Calu3 (cell line): ENCODE data around the gene LHX3. TPM values are rescaled to one million over a fixed set of nuclear protein-coding genes. Genes with fewer than 3 reads are reported as not detected.

ENCODE experiments used
- BruUV-seq: library from RNA; stranded (reverse); fragments of 400-500 nt; replicated peaks from 2 replicates; lab custom pipeline; 2021; lab: Mats Ljungman, UMichigan
- CTCF ChIA-PET: fragments of 300-600 bp; sonication (Branson Sonifier 250); formaldehyde crosslinking; loops from one replicate; lab custom pipeline; 2022; ENCODE audit warnings: antibody characterized with exemption; lab: Charles Lee
- DNase-seq: peaks from one replicate; pipeline ENCODE4 v3.0.0; 2022
- H3K27ac Mint-ChIP-seq: one replicate; pipeline ENCODE4 v1.8.0; 2022; ENCODE audit warnings: mixed read lengths; ENCODE audit not compliant: unreplicated experiment
- H3K27me3 Mint-ChIP-seq: one replicate; pipeline ENCODE4 v1.8.0; 2022; ENCODE audit warnings: mixed read lengths; ENCODE audit not compliant: unreplicated experiment
- H3K36me3 Mint-ChIP-seq: one replicate; pipeline ENCODE4 v1.8.0; 2022; ENCODE audit warnings: mild to moderate bottlenecking, moderate library complexity, mixed read lengths; ENCODE audit not compliant: insufficient read depth, unreplicated experiment
- H3K4me1 Mint-ChIP-seq: one replicate; pipeline ENCODE4 v1.8.0; 2022; ENCODE audit warnings: mild to moderate bottlenecking, low read depth, mixed read lengths; ENCODE audit not compliant: unreplicated experiment
- H3K4me3 Mint-ChIP-seq: one replicate; pipeline ENCODE4 v1.8.0; 2022; ENCODE audit warnings: mild to moderate bottlenecking, low read depth, moderate library complexity, mixed read lengths; ENCODE audit not compliant: unreplicated experiment
- H3K9me3 Mint-ChIP-seq: one replicate; pipeline ENCODE4 v1.8.0; 2022; ENCODE audit warnings: low read depth, mixed read lengths; ENCODE audit not compliant: unreplicated experiment
- intact Hi-C: fragments of 100-400 bp; cut with micrococcal nuclease; formaldehyde crosslinking; loops from one replicate; pipeline ENCODE4 v1.10.0; 2022; ENCODE audit not compliant: unreplicated experiment
- total RNA-seq: library from RNA; stranded (reverse); gene quantifications from 2 replicates; pipeline ENCODE4 v1.2.3, GENCODE V29; 2022
- TF ChIP-seq, protein P1 (sequence below): fragments of 200-600 bp; IDR thresholded peaks from one replicate; pipeline ENCODE4 v1.8.0; 2022; ENCODE audit warnings: antibody characterized with exemption; ENCODE audit not compliant: unreplicated experiment

The LHX3 gene
- total RNA-seq, 1 experiment from 2014 or later = not detected

DNA sequence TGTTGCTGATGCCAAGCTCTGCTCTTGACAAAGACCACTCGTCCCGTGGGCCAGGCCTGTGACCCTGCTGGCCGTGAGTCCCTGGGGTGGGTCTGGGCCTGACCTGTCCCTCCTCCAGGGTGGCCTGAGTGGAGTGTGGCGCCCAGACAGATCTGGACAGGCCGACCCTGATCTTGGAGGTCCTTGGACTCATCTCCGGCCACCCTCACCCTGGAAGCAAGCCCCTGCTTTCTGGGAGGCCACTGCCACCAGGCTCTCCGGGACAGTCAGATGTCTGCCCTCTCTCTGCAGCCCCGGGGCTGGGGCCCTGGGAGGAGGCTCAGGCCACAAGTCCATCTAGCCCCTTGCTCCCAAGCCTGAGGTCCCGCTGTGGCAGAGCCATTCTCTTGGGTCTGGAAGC, 55.1 kb downstream of the LHX3 start:
- Mint-ChIP-seq H3K27ac (no peak overlapping the region), H3K9me3 (no peaks in the 10 kb centered on the region), H3K36me3 (no peaks in the 10 kb centered on the region), H3K27me3 (peaks cover 25% of the 10 kb centered on the region), H3K4me3 (no peak overlapping the region), H3K4me1 (no peaks in the 10 kb centered on the region)
- DNase-seq = no peak
- no TSS peak for BruUV-seq
- CTCF ChIA-PET = interaction anchor here (0.6 kb wide), 1 partner anchor 53 kb away, joined by 5 read pairs; no protein-coding TSS in a partner anchor
- intact Hi-C loops = loop anchor here (10.0 kb wide), 1 partner anchor 135 kb away; no protein-coding TSS in a partner anchor
- TF ChIP-seq, protein P1, sequence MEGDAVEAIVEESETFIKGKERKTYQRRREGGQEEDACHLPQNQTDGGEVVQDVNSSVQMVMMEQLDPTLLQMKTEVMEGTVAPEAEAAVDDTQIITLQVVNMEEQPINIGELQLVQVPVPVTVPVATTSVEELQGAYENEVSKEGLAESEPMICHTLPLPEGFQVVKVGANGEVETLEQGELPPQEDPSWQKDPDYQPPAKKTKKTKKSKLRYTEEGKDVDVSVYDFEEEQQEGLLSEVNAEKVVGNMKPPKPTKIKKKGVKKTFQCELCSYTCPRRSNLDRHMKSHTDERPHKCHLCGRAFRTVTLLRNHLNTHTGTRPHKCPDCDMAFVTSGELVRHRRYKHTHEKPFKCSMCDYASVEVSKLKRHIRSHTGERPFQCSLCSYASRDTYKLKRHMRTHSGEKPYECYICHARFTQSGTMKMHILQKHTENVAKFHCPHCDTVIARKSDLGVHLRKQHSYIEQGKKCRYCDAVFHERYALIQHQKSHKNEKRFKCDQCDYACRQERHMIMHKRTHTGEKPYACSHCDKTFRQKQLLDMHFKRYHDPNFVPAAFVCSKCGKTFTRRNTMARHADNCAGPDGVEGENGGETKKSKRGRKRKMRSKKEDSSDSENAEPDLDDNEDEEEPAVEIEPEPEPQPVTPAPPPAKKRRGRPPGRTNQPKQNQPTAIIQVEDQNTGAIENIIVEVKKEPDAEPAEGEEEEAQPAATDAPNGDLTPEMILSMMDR = no peak

DNA sequence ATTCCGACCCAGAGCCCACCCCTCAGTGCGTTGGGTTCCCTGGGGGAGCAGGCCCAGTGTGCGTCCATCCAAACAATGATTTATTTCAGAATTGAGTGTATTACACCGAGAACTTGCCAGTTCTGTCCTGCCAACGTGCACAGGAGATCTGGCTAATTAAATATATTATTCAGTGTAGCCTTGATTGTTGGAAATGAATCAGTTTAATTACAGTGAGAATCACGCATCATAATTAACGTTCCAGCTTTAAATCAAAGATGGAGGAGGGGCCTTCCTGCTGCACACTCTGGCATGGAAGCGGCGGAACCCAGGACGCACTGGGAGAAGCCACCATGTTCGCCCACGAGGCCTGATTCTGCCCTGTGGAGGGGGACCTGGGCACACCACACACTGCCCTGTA, 55.6 kb downstream of the LHX3 start:
- TF ChIP-seq, protein P1 = no peak
- no peak for DNase-seq
- BruUV-seq = no TSS peak
- Mint-ChIP-seq H3K36me3 (no peaks in the 10 kb centered on the region), H3K27me3 (peaks cover 23% of the 10 kb centered on the region), H3K4me1 (no peaks in the 10 kb centered on the region), H3K9me3 (no peaks in the 10 kb centered on the region), H3K27ac (no peak overlapping the region), H3K4me3 (no peak overlapping the region)
- CTCF ChIA-PET = interaction anchor here (0.6 kb wide), 1 partner anchor 52 kb away, joined by 5 read pairs; no protein-coding TSS in a partner anchor
- intact Hi-C loops = loop anchor here (10.0 kb wide), 1 partner anchor 135 kb away; no protein-coding TSS in a partner anchor

DNA sequence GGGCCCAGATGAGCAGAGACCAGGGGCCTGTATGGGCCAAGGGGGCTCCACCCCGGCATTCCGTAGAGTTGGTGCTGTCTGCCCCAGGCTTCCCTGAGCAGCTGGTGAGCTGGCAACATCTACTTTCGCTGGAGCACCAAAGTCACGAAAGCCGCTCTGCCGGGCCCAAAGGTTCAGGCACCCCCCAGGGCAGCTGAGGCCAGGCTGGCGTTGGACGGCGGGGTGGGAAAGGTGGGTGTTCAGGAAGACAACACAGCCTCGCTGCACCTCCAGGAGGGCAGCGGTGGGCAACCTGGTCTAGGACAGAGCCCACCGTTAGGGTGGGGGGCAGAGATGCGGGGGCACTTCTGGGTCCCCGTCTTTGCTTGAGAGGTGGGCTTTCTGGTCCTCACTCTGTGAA, 56.2 kb downstream of the LHX3 start:
- Mint-ChIP-seq H3K9me3 (no peaks in the 10 kb centered on the region), H3K4me1 (no peaks in the 10 kb centered on the region), H3K27ac (no peak overlapping the region), H3K4me3 (no peak overlapping the region), H3K27me3 (peaks cover 22% of the 10 kb centered on the region), H3K36me3 (no peaks in the 10 kb centered on the region)
- no TSS peak for BruUV-seq
- intact Hi-C loops = loop anchor here (10.0 kb wide), 1 partner anchor 136 kb away; no protein-coding TSS in a partner anchor
- TF ChIP-seq, protein P1 = no peak
- CTCF ChIA-PET = no interaction called here
- no peak for DNase-seq

DNA sequence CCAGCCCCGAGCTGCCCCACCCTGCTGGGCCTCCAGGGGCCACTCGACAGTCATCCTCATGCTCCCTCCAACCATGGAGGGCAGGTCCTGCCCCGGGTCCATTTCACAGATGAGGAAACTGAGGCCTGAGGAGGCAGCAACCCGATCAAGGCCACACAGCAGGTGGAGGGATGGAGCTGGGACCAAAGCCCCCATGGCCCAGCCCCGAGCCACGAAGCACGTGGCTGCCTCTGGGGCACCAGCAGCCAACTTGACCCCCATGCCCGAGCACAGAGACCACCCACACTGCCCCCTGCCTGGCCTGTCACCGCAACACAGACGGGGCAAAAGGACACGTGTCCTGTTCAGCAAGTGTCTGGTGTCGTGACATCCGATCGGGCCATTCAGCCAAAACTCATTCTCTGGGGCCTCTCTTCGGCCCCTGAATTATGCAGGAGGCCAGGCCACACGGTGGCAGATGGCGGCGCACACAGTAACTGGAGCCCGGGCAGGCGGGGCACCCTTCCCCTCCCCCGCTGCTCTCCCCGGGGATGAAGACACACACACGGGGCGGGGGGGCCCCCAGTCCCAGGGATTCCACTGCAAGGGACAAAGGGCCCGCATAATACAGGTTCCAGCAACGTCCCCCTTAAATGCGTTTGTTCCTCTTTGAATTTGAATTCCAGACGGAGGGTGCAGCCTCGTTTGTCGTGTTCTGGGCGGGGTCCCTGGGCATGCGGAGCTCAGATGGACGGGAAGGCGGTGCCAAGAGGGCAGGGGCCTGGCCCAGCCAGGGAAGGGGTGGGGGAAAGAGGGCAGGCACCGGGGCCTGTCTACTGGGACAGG, 56.8 kb downstream of the LHX3 start:
- CTCF ChIA-PET = no interaction called here
- H3K4me3 Mint-ChIP-seq = no peak overlapping the region
- intact Hi-C loops = loop anchor here (10.0 kb wide), 1 partner anchor 137 kb away; no protein-coding TSS in a partner anchor

More for the DNA sequence above, 56.8 kb downstream of the LHX3 start:
- TF ChIP-seq, protein P1 = no peak
- DNase-seq = no peak
- BruUV-seq = no TSS peak
- Mint-ChIP-seq H3K27me3 (peaks cover 22% of the 10 kb centered on the region), H3K9me3 (no peaks in the 10 kb centered on the region), H3K36me3 (no peaks in the 10 kb centered on the region), H3K4me1 (no peaks in the 10 kb centered on the region), H3K27ac (no peak overlapping the region)
